Measurements from ENCODE around the gene XKRX.

DNA sequence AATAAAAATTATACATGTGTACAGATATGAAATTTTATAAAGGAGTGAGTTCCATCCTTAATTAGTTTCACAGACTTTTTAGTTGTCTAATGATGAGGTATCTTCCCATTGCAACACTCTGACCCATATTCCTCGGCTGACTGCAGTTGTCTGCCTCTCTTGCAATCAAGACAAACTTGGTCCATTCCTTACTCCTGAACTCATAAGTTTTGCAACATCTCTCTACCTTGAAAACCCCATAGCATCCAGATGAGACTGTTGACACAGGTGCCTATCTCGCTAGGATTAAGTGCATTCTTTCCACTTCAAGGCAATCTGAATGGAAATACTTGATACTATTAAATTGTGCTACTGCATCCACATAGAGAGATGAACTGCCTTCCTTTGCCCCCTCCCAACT, 2.3 kb downstream of the XKRX start:
- TF ChIP-seq, protein P1, sequence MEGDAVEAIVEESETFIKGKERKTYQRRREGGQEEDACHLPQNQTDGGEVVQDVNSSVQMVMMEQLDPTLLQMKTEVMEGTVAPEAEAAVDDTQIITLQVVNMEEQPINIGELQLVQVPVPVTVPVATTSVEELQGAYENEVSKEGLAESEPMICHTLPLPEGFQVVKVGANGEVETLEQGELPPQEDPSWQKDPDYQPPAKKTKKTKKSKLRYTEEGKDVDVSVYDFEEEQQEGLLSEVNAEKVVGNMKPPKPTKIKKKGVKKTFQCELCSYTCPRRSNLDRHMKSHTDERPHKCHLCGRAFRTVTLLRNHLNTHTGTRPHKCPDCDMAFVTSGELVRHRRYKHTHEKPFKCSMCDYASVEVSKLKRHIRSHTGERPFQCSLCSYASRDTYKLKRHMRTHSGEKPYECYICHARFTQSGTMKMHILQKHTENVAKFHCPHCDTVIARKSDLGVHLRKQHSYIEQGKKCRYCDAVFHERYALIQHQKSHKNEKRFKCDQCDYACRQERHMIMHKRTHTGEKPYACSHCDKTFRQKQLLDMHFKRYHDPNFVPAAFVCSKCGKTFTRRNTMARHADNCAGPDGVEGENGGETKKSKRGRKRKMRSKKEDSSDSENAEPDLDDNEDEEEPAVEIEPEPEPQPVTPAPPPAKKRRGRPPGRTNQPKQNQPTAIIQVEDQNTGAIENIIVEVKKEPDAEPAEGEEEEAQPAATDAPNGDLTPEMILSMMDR (IDR thresholded peaks at IDR 0.05), result no peak
- TF ChIP-seq POLR2A (IDR thresholded peaks at IDR 0.05), result no peak
